Measurements from ENCODE around the gene FAT3.

FAT3 gene

DNA sequence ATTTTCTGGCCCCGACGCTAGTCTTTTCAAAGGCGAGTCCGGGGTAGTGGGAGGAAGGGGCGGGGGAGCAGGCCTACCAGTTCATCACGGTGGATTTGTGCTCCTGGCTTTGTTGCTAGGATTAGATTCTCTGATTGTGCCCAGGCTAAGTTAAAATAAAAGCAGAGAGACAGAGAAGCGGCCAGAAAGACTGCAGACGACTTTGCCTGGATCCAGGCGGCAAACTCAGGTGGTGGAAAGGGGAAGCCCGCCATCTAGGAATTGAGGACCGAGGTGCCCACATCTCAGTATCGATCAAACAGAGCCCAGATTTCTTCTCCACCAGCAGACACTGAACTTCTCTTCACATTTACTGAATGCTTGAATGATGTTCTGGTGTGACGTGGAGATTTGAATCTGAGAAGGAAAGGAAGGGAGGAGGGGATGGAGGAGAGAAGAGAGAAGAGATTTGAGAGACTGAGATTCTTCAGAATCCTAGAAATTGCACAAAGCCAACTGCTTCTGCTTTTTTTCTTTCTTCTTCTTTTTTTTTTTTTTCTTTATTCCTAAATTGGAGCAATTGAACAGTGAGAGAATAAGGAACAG lies 2.7 kb downstream of the FAT3 start:
- in situ Hi-C loops (cut with MboI; ENCODE audit: low sequenced_read_pairs): no loop called here

DNA sequence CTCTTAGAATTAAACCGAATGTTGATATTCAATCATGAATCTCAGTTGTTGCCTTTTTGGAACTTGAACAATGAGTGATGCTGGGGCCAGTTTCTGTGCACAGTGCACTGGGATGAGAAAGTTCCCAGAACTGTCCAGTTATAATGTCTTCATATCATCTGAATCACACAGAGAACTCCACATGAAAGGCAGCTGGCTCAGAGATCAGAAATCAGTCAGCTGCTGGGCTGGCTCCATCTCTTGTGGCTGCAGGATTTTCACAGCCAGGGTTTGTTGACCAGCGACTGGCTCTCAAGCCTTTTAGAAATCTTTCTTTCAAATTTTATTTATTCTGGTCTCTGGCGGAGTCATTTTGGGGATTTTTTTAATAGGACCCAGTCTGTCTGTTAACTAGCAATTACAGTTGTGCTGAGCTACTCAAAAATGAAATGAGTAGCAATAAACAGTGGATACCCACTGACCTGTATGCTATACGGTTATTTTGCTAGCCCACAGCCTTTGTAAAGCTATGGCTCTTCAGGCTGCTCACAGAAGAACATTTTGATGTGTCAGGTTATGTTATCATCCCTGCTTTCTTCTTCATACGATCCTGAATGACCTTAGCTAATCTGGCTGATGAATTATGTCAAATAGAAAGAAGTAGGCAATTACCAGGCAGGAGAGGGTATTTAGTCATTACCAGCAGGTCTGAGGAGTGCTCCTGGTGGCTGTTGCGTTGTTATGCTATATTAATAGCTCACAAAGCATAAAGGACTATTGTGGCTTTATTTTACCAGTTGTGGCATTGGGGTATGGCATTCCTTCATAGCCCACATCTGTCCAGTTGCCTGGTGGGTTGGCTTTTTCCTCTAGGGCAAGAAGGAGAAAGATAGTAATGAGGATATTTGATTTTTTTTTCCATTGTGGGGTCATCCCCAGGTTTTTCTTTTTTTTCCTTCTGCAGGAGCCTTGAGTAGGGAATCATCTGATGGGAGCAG lies 3.6 kb downstream of the FAT3 start:
- in situ Hi-C loops (cut with MboI; ENCODE audit: low sequenced_read_pairs): no loop called here

DNA sequence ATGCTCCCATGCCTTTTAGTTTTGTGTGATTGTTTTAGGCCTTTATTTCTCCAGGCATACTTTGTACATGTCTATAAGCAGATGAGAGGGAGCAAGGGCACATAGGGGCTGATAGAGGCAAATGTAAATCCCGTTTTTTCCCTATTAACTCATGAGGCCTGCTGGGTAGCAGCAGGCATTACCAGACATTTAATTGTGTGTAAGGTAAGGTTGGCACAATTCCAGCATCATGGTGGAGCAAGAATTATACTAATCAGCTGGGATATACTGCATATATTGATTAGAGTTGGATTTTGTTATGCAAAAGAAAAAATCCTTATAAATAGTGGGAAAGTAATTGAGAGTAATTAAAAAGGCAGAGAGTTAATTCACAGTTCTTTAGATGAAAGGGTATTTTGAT lies 12.2 kb downstream of the FAT3 start:
- in situ Hi-C loops (cut with MboI; ENCODE audit: low sequenced_read_pairs): no loop called here

DNA sequence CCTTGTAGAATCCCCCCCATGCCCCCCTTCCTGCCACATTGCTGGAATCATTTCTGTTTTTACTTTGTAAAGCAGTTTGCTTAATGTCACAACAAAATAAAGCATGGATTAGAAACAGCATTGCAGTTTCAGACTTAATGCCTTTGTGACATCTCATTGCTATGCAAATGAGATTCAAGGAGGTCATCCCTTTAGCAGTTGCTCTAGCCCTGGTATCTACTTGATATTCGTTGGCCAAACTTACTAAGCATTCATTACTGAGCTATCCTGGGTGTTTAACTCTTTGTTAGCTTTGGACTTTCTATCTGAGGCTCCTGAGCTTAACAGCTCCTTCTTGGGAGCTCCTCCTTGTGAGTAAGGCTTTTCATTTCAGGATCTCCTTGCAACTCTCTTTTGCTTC lies 16.3 kb downstream of the FAT3 start:
- in situ Hi-C loops (cut with MboI; ENCODE audit: low sequenced_read_pairs): no loop called here

DNA sequence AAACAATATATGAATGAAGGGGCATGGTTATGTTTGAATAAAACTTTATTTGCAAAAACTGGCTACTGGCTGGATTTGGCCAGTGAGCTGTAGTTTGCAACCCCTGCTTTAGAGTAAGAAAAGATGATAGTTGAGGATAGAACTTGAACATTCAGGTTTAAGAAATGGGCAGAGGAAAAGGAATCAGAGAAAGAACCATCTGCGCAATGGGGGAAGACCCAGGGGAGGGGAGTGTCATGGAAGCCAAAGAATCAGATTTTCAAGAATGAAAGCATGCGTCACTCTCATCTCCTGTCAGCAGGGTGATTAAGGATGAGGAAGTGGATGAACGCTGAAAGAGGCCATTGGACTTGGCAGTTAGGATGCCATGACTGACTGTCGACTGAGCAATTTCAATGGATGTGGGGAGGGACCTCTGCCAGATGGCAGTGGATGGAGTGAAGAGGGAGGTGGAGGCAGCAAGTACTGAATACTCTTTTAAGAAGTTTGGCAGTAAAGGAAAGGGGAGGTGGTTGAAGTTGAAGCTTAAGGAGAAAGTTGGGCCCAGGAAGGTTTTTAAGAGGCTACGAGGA lies 21.2 kb downstream of the FAT3 start:
- in situ Hi-C loops (cut with MboI; ENCODE audit: low sequenced_read_pairs): no loop called here

DNA sequence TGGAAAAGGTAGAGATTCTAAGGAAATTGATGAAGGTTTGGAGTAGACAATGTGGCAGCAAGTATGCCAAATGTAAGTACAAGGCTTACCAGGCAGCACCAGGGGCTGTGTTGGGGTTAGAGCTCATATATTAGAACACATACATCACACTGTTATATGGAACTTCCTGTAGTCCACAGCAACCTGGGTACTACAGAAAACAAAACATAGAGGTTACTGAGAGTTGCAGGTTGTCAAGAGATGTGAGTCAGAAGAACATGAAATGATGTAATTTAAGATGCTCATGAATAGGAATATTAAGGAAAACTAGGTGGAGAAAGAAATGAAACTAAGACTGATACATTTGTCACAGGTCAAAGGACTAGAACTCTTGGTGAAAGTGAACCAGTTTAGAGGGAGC lies 22.0 kb downstream of the FAT3 start:
- in situ Hi-C loops (cut with MboI; ENCODE audit: low sequenced_read_pairs): no loop called here

DNA sequence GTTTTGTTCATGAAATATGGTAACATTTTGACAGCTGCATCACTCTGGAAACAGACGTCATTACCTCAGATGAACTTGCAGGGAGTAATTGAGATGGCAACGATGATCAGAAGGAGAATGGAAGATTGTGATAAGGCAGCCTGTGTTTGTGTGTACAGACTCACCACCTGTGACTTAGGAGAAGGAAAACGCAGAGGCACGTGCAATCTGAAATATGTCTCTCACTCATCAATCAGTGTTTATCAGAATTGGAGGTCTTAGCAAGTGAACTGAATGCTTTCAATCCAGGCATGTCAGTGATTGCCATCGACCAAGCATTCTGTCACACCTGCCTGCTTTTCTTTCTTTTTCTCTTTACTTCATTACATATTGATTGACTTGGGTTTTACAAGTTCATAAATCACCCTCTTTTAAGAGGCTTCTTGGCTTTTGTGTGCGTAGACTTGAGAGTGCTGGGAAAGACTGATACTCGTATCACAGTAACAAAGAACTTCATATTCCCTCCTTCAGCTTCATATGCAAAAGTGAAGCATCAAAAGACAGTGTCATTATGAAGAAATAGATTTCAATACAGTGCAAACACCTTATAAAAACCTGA lies 24.6 kb downstream of the FAT3 start:
- in situ Hi-C loops (cut with MboI; ENCODE audit: low sequenced_read_pairs): no loop called here

DNA sequence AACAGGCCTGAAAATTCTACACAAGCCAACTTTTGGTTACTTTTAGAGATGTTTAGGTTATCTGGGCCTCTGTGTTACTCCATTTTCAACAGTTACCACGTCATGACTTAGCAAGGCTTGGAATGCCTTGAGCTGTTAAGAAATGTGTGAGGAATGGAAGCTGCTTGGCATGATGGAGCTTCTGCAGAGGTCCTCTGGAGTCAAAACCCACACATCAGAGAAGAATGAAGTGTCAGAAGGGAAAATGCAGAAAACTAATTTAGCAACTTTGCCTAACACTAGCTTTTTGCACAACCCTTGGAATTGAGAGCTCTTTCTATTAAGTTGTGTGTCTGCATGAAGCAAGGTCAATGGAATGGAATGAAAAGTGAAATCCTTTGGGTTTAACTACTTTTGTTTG lies 27.4 kb downstream of the FAT3 start:
- in situ Hi-C loops (cut with MboI; ENCODE audit: low sequenced_read_pairs): no loop called here

DNA sequence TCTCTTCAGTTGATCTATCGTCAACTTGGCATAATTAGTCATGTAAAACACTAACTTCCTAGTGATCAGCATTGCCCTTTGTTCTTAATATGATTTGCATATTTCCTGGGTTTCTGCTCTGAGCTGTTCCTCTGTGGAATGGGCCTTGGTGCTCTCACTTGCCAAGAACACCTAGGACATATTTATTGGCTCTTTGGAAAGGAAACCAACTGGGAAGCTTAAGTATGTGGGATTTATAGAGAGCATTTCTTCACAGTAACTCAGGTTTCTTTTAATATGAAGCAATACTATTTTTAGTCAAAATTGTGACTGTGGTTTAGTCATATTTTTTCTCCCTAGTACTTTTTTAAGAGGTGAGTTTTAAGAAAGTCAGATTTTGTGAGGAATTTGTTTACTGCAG lies 28.8 kb downstream of the FAT3 start:
- in situ Hi-C loops (cut with MboI; ENCODE audit: low sequenced_read_pairs): no loop called here

DNA sequence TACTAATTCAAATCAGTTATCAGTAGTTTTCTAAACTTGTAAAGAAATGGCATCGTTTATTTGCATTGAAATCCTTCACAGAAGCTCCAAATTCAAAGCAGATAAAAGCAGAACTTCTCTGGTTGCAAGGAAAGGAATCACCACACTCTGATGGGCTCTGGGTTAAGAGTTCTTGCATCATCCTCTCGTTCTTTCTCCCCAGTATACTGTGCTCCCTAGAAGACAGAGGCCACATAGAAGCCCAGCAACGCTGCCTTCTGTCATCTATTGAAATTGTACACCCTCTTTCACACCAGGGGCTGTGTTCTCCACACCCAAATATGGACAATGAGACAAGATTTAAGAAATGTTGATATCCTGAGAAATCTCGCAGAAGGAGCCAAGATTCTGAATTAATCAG lies 29.3 kb downstream of the FAT3 start:
- in situ Hi-C loops (cut with MboI; ENCODE audit: low sequenced_read_pairs): no loop called here

DNA sequence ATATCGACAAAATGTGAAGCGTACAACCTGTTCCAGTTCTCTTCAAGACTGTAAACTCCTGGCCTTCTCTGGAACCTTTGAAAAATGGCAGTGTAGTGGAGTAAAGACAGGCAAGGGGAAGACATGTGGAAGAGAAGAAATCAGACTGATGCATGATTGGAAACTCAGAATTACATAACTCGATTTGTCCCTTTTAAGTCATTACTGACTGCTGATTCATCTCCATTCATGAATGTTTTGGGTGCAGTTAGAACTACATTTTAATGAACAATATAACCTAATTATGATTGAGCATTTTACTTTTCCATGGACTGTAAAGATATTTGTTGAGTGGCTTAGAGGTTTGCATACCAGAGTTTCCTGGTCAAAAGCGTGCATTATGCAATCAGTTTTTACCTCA lies 32.9 kb downstream of the FAT3 start:
- in situ Hi-C loops (cut with MboI; ENCODE audit: low sequenced_read_pairs): no loop called here

DNA sequence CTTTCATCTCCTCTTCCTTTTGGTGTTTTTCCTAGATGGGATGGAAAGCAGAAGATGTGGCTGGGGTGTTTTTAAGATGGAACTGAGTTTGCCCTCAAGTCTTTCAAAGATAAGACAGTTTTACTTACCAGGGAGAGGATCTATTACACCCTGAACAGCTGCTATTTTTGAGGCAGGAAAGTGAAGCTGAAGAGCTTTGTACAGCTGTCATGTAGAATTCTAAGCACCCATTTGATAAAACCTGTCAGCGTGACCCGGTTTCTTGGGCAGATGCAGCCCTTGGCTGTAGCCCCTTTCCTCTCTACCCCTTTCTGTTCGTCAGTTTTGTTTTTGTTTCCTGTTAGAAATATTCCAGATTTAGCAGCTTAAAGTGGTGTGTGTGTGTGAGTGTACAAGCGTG lies 35.2 kb downstream of the FAT3 start:
- in situ Hi-C loops (cut with MboI; ENCODE audit: low sequenced_read_pairs): no loop called here

DNA sequence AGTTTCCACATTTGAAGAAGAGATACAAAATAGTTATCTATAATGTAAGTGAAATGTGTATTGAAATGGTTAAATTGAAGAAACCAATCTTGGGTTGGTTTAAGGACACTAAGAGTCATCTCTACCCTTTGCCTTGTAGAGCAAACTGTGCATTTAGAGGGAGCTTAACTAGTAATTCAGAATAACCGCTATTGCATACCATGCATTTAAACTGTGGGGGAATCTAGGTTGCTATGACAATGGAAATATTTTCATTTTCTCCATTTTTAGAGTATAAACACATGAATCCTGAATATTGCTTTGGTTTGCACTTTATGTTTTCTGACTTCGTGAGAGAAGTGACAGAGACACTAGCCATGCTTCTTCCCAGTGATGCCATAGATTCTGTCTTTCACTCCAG lies 39.7 kb downstream of the FAT3 start:
- in situ Hi-C loops (cut with MboI; ENCODE audit: low sequenced_read_pairs): no loop called here

DNA sequence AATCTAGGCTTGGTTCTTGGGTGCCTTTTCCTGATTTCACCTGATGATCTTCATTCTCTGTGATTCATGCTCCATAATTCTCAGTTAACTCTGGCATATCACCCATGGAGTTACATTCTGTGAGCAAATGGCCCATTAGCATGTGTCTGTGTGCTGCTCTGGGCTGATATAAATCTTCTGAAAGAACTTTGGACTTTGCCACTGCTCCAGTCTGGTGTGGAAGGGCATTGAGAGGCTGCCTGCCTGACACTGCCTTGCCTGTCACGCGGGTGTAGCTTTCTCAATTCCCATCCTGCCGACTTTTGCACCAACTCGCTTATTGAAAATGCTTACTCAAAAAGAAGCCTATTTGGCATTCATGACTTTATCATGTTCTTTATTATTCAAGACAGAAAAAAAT lies 42.2 kb downstream of the FAT3 start:
- in situ Hi-C loops (cut with MboI; ENCODE audit: low sequenced_read_pairs): no loop called here

DNA sequence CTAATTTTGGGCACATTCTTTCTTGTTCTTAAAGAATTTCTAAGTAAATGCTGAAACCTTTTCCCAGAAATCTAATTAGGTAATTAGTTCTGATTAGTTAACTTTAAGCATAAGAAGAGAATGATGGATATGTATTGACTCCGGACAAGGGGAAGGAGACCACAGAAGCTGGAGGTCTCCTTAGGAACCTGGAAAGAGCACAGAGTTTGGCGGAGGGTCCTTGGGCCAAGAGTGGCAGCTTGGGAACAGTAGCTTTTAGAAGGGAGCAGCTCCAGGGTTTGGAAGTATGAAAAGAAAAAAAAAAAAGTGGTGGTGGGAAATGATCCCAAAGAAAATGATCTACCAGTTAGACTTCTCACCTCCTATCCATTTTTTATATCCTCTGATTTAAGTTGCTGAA lies 42.7 kb downstream of the FAT3 start:
- in situ Hi-C loops (cut with MboI; ENCODE audit: low sequenced_read_pairs): no loop called here

DNA sequence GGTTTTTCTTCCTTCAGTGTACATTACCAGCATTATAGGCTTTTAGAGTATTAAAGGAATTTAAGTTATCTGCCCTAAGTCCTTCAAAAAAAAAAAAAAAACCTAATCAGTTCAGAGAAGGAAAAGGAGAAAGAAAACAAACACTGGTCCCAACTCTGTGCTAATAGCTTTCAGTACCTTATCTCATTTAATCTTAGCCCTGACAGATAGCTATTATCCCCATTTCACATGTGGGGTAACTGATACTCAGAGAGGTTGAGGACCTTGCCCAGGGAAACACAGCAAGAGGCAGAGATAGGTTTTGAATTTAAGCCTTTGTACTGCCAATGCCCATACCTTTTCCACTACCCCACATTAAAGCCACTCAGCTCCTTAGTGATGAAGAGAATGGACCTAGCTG lies 43.4 kb downstream of the FAT3 start:
- in situ Hi-C loops (cut with MboI; ENCODE audit: low sequenced_read_pairs): no loop called here

DNA sequence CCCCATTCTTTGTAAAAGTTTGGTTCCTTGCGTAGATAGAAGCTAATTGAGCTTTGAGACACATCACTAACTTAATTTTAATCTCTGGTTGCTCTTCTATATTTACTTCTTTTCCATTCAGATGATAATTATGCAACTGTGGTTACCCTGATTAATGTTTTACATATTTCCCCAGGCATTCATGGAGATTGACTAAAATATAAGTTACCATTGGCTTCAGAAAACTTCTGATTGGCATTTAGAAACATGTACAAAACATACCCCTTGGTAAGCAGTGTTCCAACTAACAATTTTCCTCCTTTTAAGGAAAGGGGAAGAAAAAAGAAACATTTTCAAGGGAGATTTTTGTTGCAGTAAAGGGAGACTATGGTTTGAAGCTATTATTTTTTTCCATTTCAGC lies 43.9 kb downstream of the FAT3 start:
- in situ Hi-C loops (cut with MboI; ENCODE audit: low sequenced_read_pairs): no loop called here

DNA sequence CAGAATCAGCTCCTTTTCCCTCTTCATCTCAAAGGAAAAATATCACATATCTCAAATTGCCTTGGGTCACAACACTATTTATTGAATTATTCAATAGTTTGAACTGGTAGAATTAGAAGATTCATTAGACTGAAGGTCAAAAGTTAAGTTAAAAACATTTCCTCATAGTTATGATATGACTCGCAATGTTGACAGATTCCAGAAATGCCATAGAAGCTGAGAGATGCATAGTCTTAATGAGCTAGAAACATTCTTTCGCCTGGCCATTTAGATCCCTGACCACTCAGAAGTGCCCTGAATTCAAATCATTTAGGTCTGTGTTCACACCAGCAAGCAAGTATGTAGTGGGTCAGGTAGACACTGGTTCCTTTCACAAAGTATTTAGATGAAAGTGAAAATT lies 44.4 kb downstream of the FAT3 start:
- in situ Hi-C loops (cut with MboI; ENCODE audit: low sequenced_read_pairs): no loop called here

DNA sequence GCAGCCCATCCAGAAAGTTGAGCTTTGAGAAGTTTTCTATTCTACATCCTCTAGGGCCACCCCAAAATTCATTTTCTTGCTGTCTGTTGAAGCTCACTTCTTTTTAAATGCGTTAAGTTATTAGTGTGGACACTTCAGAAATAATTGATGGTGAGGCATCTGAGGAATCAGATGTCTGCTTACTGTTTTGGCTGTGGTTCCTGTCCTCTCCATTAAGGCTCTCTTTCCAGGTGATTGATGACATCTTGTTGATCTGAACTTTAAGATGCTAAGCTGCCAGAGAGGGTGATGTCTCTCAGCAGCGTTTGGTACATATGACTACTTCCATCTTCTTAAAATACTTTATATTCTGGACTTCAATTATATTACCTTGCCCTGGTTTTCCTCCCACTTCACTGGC lies 45.2 kb downstream of the FAT3 start:
- in situ Hi-C loops (cut with MboI; ENCODE audit: low sequenced_read_pairs): no loop called here

DNA sequence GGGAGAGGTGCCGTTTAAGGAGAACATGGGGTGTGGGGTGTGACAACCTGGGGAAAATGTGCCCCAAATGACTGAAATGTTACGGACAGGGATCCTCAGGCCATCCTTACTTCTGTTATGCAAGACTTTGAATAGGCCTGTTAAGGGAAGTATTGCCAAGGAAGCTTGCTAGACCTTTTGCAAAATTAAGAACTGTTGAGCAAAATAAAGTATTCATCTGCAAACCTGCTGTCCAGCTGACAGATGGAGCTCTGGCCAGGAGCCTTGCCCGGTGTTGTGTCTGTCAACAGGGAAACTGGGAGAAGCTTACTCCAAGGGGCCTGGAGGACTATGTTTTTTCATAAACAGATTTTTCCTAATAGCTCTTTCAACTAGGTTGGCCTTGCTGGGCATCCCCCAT lies 48.0 kb downstream of the FAT3 start:
- in situ Hi-C loops (cut with MboI; ENCODE audit: low sequenced_read_pairs): no loop called here

Measured in HL-60/S4 treated with phorbol 12-myristate 13-acetate at 8.2 ng/mL for 4 days and 3 days (cell line).